ENCODE data around the gene NCKAP5. TPM values are rescaled to one million over a fixed set of nuclear protein-coding genes. Genes with fewer than 3 reads are reported as not detected.

The NCKAP5 gene
- total and polyA plus RNA-seq, 2 of the 13 experiments (the other 11 are each of a cell fraction or from before 2014, with no cell fraction given): 0.01 TPM; not detected in 1

- ATAC-seq (no peak), DNase-seq (ENCODE audit: low spot score) (no peak), FAIRE-seq (no peak)
- Histone ChIP-seq H3K27ac (ENCODE audit: extremely low read length, insufficient read depth, low read length) (no peak overlapping the region), H3K4me1 (ENCODE audit: insufficient read depth, low read length) (no peaks in the 10 kb centered on the region), H3K9ac (ENCODE audit: insufficient read depth, low read depth, low read length) (no peak overlapping the region), H2AFZ (ENCODE audit: low read length) (no peak overlapping the region), H3K4me2 (ENCODE audit: low read depth, low read length) (no peak overlapping the region), H3K4me3 (replicated peaks in 1 of 3; ENCODE audit: insufficient read depth in 1 of 3, low read depth in 2 of 3, low read length in 3 of 3) (no peak overlapping the region), H3K9me3 (ENCODE audit: low read length) (peaks cover 39% of the 10 kb centered on the region), H3K36me3 (replicated peaks in 1 of 2; ENCODE audit: control insufficient read depth in 1 of 2, insufficient read depth in 2 of 2, low read length in 2 of 2) (no peaks in the 10 kb centered on the region), H3K27me3 (ENCODE audit: control insufficient read depth in 1 of 2, insufficient read depth in 2 of 2, low read length in 2 of 2) (no peaks in the 10 kb centered on the region), H3K79me2 (ENCODE audit: insufficient read depth, low read length) (no peaks in the 10 kb centered on the region), H4K20me1 (ENCODE audit: insufficient read depth, low read length) (no peaks in the 10 kb centered on the region)
- no TSS peak for BruUV-seq (replicated peaks)
- in situ Hi-C loops (cut with HindIII; ENCODE audit: extremely low pct_ligation_motif_present, low pct_unique_long_range_greater_than_20kb): no loop called here
- TF ChIP-seq KDM1A (CRISPR knock-in tag; IDR thresholded peaks at IDR 0.05) (no peak), ZNF788 (CRISPR knock-in tag; IDR thresholded peaks at IDR 0.05; ENCODE audit: borderline replicate concordance) (no peak), ZNF431 (CRISPR knock-in tag; IDR thresholded peaks at IDR 0.05; ENCODE audit: borderline replicate concordance, low read depth) (no peak), ZNF670 (CRISPR knock-in tag; IDR thresholded peaks at IDR 0.05; ENCODE audit: borderline replicate concordance) (no peak), ZNF691 (CRISPR knock-in tag; IDR thresholded peaks at IDR 0.05; ENCODE audit: borderline replicate concordance, low read depth) (no peak), MYNN (CRISPR knock-in tag; IDR thresholded peaks at IDR 0.05; ENCODE audit: low read depth) (no peak), ZFX (CRISPR knock-in tag; IDR thresholded peaks at IDR 0.05; ENCODE audit: low read depth) (no peak), BCL6 (CRISPR knock-in tag; IDR thresholded peaks at IDR 0.05) (no peak), ZNF713 (CRISPR knock-in tag; IDR thresholded peaks at IDR 0.05) (no peak), NFE2L2 (IDR thresholded peaks at IDR 0.05; ENCODE audit: low read length) (no peak), NR1H2 (CRISPR knock-in tag; IDR thresholded peaks at IDR 0.05; ENCODE audit: borderline replicate concordance, low read depth) (no peak), TARDBP (CRISPR knock-in tag; IDR thresholded peaks at IDR 0.05) (no peak), ZNF678 (CRISPR knock-in tag; IDR thresholded peaks at IDR 0.05) (no peak)
- TF ChIP-seq, protein P1, sequence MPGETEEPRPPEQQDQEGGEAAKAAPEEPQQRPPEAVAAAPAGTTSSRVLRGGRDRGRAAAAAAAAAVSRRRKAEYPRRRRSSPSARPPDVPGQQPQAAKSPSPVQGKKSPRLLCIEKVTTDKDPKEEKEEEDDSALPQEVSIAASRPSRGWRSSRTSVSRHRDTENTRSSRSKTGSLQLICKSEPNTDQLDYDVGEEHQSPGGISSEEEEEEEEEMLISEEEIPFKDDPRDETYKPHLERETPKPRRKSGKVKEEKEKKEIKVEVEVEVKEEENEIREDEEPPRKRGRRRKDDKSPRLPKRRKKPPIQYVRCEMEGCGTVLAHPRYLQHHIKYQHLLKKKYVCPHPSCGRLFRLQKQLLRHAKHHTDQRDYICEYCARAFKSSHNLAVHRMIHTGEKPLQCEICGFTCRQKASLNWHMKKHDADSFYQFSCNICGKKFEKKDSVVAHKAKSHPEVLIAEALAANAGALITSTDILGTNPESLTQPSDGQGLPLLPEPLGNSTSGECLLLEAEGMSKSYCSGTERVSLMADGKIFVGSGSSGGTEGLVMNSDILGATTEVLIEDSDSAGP (CRISPR knock-in tag; IDR thresholded peaks at IDR 0.05; ENCODE audit: borderline replicate concordance): no peak
- CTCF ChIA-PET (ENCODE audit: low intra/inter-chr PET ratio, low total read pairs): no interaction called here
- POLR2A ChIA-PET: no interaction called here
- 3% methylated on average over 3 of the region's 3 CpGs for WGBS (ENCODE audit: low lambda C conversion rate)
- intact Hi-C loops (cut with micrococcal nuclease; ENCODE audit: unreplicated experiment): no loop called here
These were observed 811.2 kb downstream of the NCKAP5 start for GRCh38 chr2:132757002-132757589.

Measured in HepG2 (cell line).